Measurements from ENCODE around the gene MAGEC2.

The MAGEC2 gene, protein sequence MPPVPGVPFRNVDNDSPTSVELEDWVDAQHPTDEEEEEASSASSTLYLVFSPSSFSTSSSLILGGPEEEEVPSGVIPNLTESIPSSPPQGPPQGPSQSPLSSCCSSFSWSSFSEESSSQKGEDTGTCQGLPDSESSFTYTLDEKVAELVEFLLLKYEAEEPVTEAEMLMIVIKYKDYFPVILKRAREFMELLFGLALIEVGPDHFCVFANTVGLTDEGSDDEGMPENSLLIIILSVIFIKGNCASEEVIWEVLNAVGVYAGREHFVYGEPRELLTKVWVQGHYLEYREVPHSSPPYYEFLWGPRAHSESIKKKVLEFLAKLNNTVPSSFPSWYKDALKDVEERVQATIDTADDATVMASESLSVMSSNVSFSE

DNA sequence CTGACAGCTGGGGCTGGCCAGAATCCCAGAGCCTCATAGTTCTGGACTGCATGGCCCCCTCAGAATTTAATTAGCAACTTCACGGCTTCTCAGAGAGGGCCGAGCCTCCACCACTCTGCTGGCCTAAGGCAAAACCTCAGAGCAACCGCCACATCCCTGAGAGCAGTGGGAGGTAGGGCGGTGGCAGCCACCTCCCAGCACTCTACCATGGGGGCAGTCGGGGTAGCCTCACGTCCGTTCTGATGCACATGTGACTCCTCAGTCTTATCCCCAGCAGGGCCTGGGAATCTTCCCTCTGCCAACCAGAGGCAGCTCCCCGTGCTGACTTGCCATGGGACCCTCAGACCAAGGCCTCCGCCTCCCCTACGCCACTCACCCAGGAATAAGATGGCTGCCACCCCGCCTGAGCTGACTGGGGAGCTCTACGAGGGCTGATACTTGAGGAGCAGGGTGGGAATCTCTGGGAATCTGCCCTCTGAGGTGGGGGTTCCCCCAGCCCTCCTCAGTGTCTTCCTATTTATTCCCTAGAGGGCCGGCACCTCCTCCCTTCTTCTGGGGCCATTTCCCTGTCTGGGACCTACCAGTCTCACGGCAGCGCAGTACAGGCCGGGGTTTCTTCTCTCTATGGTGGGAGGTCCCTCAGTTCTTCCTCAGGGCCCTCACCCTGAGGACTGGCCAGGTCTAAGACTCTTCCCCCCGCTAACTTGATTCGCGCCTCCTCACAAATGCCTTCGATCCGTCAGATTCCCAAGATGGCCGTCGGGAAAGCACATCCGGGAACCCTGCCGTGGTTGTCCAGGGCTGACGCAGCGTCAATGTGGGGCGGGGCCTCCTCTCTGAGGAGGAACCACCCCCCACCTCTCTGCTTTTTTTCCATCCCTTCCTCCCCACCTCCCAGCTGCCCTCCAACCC is at the start of gene MAGEC2:
MAGEC2 (minus strand) TSS at position 769 of the 912 bp plus-strand sequence. CDS start 1,303 bp downstream, outside the sequence.
- no peak for DNase-seq

DNA sequence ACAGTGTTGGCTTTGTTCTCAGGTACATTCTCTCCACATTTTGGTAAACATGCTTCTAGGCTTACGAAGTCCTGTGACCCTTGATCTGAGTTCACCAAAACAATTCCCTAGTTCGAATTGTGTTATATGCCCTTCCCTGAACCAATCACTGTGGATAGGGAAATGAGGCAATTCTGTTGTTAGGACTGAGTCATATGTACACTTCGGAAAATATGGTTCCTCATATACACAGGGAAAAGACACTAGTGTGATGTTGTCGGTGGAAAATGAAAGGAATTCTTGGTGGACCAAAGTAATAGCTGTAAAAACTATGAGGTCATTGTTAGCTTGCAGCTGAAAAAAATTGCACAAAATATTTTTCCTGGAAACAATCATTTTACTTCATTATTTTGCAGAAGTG is 46.6 kb upstream of the MAGEC2 start:
- no peak for DNase-seq

GRCh38 chrX:142251202-142251601 is 46.1 kb upstream of the MAGEC2 start:
- no peak for DNase-seq

DNA sequence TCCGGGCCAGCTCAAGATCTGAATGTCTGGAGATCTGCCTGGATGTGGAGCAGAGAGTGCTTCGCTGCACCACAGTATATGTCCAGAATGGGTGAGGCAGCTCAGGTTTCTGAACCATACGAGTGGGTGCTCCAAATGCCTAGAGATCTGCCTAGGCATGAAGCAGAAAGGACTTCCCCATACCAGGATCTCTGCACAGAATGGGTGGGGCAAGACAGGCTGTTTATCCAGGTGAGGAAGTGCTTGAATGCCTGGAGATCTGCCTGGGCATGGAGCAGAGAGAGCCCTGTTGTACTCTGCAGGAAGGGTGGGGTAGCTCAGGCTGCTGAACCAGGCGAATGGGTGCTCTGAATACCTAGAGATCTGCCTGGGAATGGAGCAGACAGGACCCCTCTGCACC is 45.4 kb upstream of the MAGEC2 start:
- DNase-seq, result no peak

GRCh38 chrX:142249721-142250120 is 44.6 kb upstream of the MAGEC2 start:
- DNase-seq, result no peak

DNA sequence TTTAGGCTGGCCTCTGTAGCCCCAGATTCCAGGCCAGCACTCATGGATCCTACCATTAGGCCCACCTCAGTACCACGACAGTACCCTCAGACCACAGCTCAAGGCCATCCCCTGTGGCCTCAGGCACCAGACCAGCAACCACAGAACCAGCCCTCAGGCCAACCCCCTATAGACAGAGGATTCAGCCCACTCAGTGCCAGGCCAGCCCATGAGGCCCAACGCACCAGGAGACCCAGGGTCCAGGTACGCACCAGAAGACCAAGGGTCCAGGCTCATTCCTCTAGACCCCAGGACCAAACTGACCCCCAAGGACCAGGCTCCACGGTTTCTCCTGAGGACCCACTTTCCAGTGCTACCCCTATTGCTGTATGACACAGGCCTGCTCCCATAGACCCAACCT is 39.5 kb upstream of the MAGEC2 start:
- DNase-seq, result no peak

- no peak for DNase-seq
Observed at GRCh38 chrX:142238536-142238935, 33.4 kb upstream of the MAGEC2 start.

- no peak for DNase-seq
Observed at GRCh38 chrX:142233400-142233799, 28.3 kb upstream of the MAGEC2 start.

- DNase-seq, result no peak
Observed at GRCh38 chrX:142214081-142214480, 9.0 kb upstream of the MAGEC2 start.

DNA sequence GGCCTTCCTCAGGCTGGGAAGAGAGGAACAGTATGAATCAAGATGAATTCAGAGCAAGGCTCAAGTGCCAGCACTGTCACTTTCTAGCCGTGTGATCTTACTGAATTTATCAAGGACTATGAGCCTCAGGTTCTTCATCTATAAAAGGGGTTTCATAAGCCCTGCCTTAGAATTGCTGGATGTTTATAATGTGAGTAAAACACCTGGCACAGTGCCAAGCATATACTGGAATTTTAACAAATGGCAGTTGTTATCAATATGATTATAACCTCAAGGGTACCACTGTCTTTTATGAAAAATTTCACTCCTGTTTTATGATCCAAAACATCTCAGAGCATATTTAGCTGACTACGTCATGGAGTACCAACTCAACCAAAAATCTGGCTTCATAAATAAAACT is 4.0 kb downstream of the MAGEC2 start:
- DNase-seq, result no peak

- DNase-seq, result no peak
Observed at GRCh38 chrX:142186103-142186502, 19.0 kb downstream of the MAGEC2 start.

GRCh38 chrX:142184756-142185602 is 20.1 kb downstream of the MAGEC2 start:
- DNase-seq, result no peak

DNA sequence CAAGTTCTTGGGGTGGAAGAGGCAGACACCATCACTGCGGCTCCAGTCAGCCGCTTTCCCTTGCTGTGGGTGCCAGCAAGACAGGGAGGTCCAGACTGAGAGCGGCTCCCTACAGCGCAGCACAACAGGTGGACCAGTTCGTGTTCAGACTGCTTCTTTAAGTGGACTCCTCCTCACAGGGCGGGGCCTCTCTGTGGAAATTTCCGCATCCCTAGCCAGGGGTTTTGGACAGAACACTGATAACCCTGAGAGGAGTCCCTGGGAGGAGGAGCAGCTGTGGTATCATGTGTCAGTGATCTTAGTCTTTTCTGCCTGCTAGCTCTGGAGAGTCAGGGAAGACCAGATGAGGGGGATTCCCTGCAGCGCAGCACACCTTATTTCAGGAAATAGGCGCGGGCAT is 48.5 kb downstream of the MAGEC2 start:
- no peak for DNase-seq

Measured in CD4-positive, alpha-beta T cell treated with Interleukin-17A for 1 hour (primary cell).